HepG2 (cell line): ENCODE measurements around the gene STMN1. TPM values are rescaled to one million over a fixed set of nuclear protein-coding genes. Genes with fewer than 3 reads are reported as not detected.

Experiments used
- ATF5 ChIP-seq: sonication (generic); formaldehyde crosslinking; IDR thresholded peaks from 2 replicates; pipeline ENCODE4 v1.4.0; 2020; ENCODE audit warnings: mild to moderate bottlenecking, low read depth, missing genetic modification reagents
- BRF2 ChIP-seq: sonication (generic); formaldehyde crosslinking; IDR thresholded peaks from 2 replicates; pipeline ENCODE4 v1.8.1; 2022; ENCODE audit warnings: mild to moderate bottlenecking, missing genetic modification reagents
- CEBPB ChIP-seq: IDR thresholded peaks from 2 replicates; pipeline ENCODE4 v1.6.1; 2011; ENCODE audit warnings: low read depth, low read length, improper control_type of control experiment, borderline replicate concordance
- DMAP1 ChIP-seq: IDR thresholded peaks from 2 replicates; pipeline ENCODE4 v1.6.1; 2016
- FOXA1 ChIP-seq, 2 experiments: fragments of 450-650 bp in 1 of 2; sonication (generic) in 1 of 2; formaldehyde crosslinking in 1 of 2; IDR thresholded peaks; 2 replicates each; pipeline versions ENCODE4 v1.4.0 to v1.6.1; 2016 to 2020; ENCODE audit warnings: missing genetic modification reagents in 1 of 2
- HNF1B ChIP-seq: sonication (generic); formaldehyde crosslinking; IDR thresholded peaks from 2 replicates; pipeline ENCODE4 v1.5.1; 2020; ENCODE audit warnings: mild to moderate bottlenecking, moderate library complexity, missing genetic modification reagents
- HNRNPLL ChIP-seq: fragments of 200-400 bp; formaldehyde crosslinking; IDR thresholded peaks from 2 replicates; pipeline ENCODE4 v1.6.1; 2017; ENCODE audit warnings: mild to moderate bottlenecking, low read depth, low read length; ENCODE audit not compliant: poor library complexity, severe bottlenecking
- IRF2 ChIP-seq: IDR thresholded peaks from 2 replicates; pipeline ENCODE4 v1.6.1; 2018; ENCODE audit warnings: missing genetic modification reagents, missing compliant biosample characterization
- IRX3 ChIP-seq: sonication (generic); formaldehyde crosslinking; IDR thresholded peaks from 2 replicates; pipeline ENCODE4 v1.8.1; 2023; ENCODE audit warnings: mild to moderate bottlenecking, low read depth, missing genetic modification reagents, borderline replicate concordance
- RXRB ChIP-seq: IDR thresholded peaks from 2 replicates; pipeline ENCODE4 v1.6.1; 2016; ENCODE audit warnings: borderline replicate concordance, missing genetic modification reagents, missing compliant biosample characterization
- TOE1 ChIP-seq: sonication (generic); formaldehyde crosslinking; IDR thresholded peaks from 2 replicates; pipeline ENCODE4 v1.4.0; 2020; ENCODE audit warnings: mild to moderate bottlenecking, missing genetic modification reagents
- ZBTB42 ChIP-seq: sonication (generic); formaldehyde crosslinking; IDR thresholded peaks from 2 replicates; pipeline ENCODE4 v1.5.0; 2020; ENCODE audit warnings: mild to moderate bottlenecking, missing genetic modification reagents
- ZEB1 ChIP-seq: IDR thresholded peaks from 2 replicates; pipeline ENCODE4 v1.6.1; 2012; ENCODE audit warnings: mild to moderate bottlenecking, low read depth, inconsistent platforms; ENCODE audit not compliant: insufficient replicate concordance
- polyA plus RNA-seq, 8 experiments: library from polyadenylated mRNA; depleted of rRNA in 3 of 8; stranded (reverse) in 7 of 8; unstranded in 1 of 8; fragments of >200 nt; fragmentation: Illumina TruSeq in 4 of 8; extraction: Trizol in 4 of 8; gene quantifications; 2 replicates each; pipeline versions ENCODE4 v1.2.1 to v1.2.3, GENCODE V29; 2011 to 2016; ENCODE audit warnings: low read depth in 4 of 8, missing spikeins in 1 of 8, mixed read lengths in 1 of 8; ENCODE audit not compliant: insufficient read depth in 1 of 8
- total RNA-seq, 5 experiments: library from RNA; depleted of rRNA; stranded (reverse); fragments of >200 nt; fragmentation: Illumina TruSeq; extraction: Trizol; gene quantifications; 2 replicates each; pipeline ENCODE4 v1.2.3, GENCODE V29; 2016; ENCODE audit warnings: low read depth in 1 of 5

Gene STMN1
- total and polyA plus RNA-seq, 2 of the 13 experiments (the other 11 are each of a cell fraction or from before 2014, with no cell fraction given) = 45.9 to 409 TPM

- TF ChIP-seq HNF1B (CRISPR knock-in tag) (no peak), CEBPB (no peak), ZBTB42 (no peak), FOXA1 (IDR thresholded peaks at IDR 0.05) (no peak), FOXA1 (CRISPR knock-in tag; IDR thresholded peaks at IDR 0.05) (no peak), HNRNPLL (no peak), ATF5 (CRISPR knock-in tag) (no peak), ZEB1 (no peak), IRX3 (CRISPR knock-in tag) (no peak), RXRB (CRISPR knock-in tag) (no peak), IRF2 (CRISPR knock-in tag) (no peak), BRF2 (CRISPR knock-in tag) (no peak), DMAP1 (CRISPR knock-in tag) (no peak), TOE1 (no peak)
These were observed 13.1 kb downstream of the STMN1 start (continued) for GRCh38 chr1:25893116-25893515.
